ENCODE measurements around the gene ATP13A1.

GRCh38 chr19:19696386-19696785 is 32.9 kb upstream of the ATP13A1 start:
- TF ChIP-seq CTCF (IDR thresholded peaks at IDR 0.05) (no peak), POLR2A (IDR thresholded peaks at IDR 0.05) (no peak)

Data from body of pancreas (tissue), 4 donors.